Astrocyte of the cerebellum (primary cell): Measurements from ENCODE around the gene SEC14L1.
A peak's percentile ranks its signal among the peaks of the same experiment; 100 is the strongest.

Source experiments
- DNase-seq: peaks from one replicate; pipeline ENCODE4 v3.0.0-alpha.2; 2011; ENCODE audit warnings: low read depth
- H3K4me3 ChIP-seq: 2 replicates; pipeline ENCODE4 v1.5.1; 2011; ENCODE audit warnings: mild to moderate bottlenecking, low read depth, low read length, moderate library complexity
- CTCF ChIP-seq: IDR thresholded peaks from 2 replicates; pipeline ENCODE4 v1.5.1; 2012; ENCODE audit warnings: low read length, low read depth, moderate library complexity, mild to moderate bottlenecking; ENCODE audit errors: missing control alignments
- in situ Hi-C: cut with HindIII; loops from 2 replicates; pipeline ENCODE4 v1.10.0; 2017; ENCODE audit warnings: low sequenced_read_pairs

SEC14L1 gene

GRCh38 chr17:77141846-77142449 lies 1.2 kb downstream of the SEC14L1 start:
- in situ Hi-C loops, result no loop called here
- peak overlapping the region; percentile 92 for H3K4me3 ChIP-seq
- no peak for TF ChIP-seq CTCF
- no peak for DNase-seq

GRCh38 chr17:77142689-77143088 lies 1.9 kb downstream of the SEC14L1 start:
- in situ Hi-C loops, result no loop called here
- DNase-seq, result no peak
- H3K4me3 ChIP-seq, result peak overlapping the region; percentile 92
- no peak for TF ChIP-seq CTCF

GRCh38 chr17:77143306-77143705 lies 2.5 kb downstream of the SEC14L1 start:
- no peak for TF ChIP-seq CTCF
- H3K4me3 ChIP-seq, result peak overlapping the region; percentile 92
- no peak for DNase-seq
- in situ Hi-C loops, result no loop called here

- H3K4me3 ChIP-seq, result no peak overlapping the region
- no peak for TF ChIP-seq CTCF
- in situ Hi-C loops, result no loop called here
- DNase-seq, result no peak
These were observed 3.5 kb downstream of the SEC14L1 start for GRCh38 chr17:77144227-77144626.

GRCh38 chr17:77145224-77145611 lies 4.4 kb downstream of the SEC14L1 start:
- TF ChIP-seq CTCF, result no peak
- no peak for DNase-seq
- H3K4me3 ChIP-seq, result no peak overlapping the region
- in situ Hi-C loops, result no loop called here

- no peak overlapping the region for H3K4me3 ChIP-seq
- in situ Hi-C loops, result no loop called here
- peak; percentile 37 for TF ChIP-seq CTCF
- DNase-seq, result peak; percentile 74
These were observed 5.0 kb downstream of the SEC14L1 start for GRCh38 chr17:77145612-77146245.
